GM12873 (cell line): ENCODE measurements around the gene ASIC4.

ENCODE experiments used
- CTCF ChIP-seq: IDR thresholded peaks from 2 replicates; pipeline ENCODE4 v1.5.1; 2012; ENCODE audit warnings: low read depth, mild to moderate bottlenecking, moderate library complexity, low read length, control low read depth; ENCODE audit not compliant: insufficient read depth; ENCODE audit errors: missing control alignments

The ASIC4 gene

GRCh38 chr2:219483451-219484342 is 30.6 kb upstream of the ASIC4 start:
- TF ChIP-seq CTCF = no peak

- TF ChIP-seq CTCF = no peak
Measured at GRCh38 chr2:219484343-219485200, 29.7 kb upstream of the ASIC4 start.

- no peak for TF ChIP-seq CTCF
Measured at GRCh38 chr2:219485201-219485580, 29.1 kb upstream of the ASIC4 start.

GRCh38 chr2:219486380-219486959 is 27.8 kb upstream of the ASIC4 start:
- TF ChIP-seq CTCF = no peak

GRCh38 chr2:219488149-219488843 is 26.0 kb upstream of the ASIC4 start:
- no peak for TF ChIP-seq CTCF

GRCh38 chr2:219488844-219489194 is 25.5 kb upstream of the ASIC4 start:
- TF ChIP-seq CTCF = no peak
